Measurements from ENCODE around the gene SERPINF2.
"Not testable (repeated sequence)": the region's sequence is repeated elsewhere in the genome, so short reads cannot be mapped to it uniquely, and the experiment has no call there.

Gene SERPINF2

DNA sequence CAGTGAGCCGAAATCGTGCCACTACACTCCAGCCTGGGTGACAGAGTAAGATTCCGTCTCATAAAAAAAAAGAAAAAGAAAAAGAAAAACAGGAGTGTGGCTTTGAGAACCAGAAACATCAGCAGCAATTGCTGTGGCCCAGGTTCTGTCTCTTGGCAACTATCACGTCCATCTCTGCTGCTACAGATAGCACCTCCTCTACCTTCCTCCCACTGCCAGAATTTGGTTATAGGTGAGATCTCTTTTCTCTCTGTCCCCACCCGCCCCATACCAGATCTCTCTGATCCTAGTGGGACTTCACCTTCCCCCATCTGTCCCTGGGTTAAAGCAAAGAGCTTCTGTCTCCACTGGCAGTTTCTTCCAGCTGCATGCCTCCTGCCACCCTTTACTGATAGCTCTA lies 35.6 kb upstream of the SERPINF2 start:
- Histone ChIP-seq H3K79me2 (ENCODE audit: insufficient read depth, low read length) (no peaks in the 10 kb centered on the region), H3K36me3 (ENCODE audit: insufficient read depth, low read length) (no peaks in the 10 kb centered on the region), H3K9me3 (ENCODE audit: insufficient read depth, low read length, severe bottlenecking) (no peaks in the 10 kb centered on the region), H3K27me3 (ENCODE audit: insufficient read depth, low read length, poor library complexity) (peaks cover 5% of the 10 kb centered on the region), H3K27ac (ENCODE audit: low read length) (no peak overlapping the region), H3K4me1 (ENCODE audit: insufficient read depth, low read length) (no peaks in the 10 kb centered on the region), H3K9ac (ENCODE audit: low read depth, low read length) (no peak overlapping the region), H3K4me3 (ENCODE audit: low read depth in 1 of 2, low read length in 2 of 2) (no peak overlapping the region), H3K4me2 (ENCODE audit: insufficient read depth, low read length) (no peak overlapping the region), H4K20me1 (ENCODE audit: insufficient read depth, low read length) (no peaks in the 10 kb centered on the region), H2AFZ (ENCODE audit: low read depth, low read length) (no peak overlapping the region)
- ATAC-seq (ENCODE audit: insufficient read depth, low read depth) (no peak), DNase-seq (no peak)
- TF ChIP-seq, protein P1, sequence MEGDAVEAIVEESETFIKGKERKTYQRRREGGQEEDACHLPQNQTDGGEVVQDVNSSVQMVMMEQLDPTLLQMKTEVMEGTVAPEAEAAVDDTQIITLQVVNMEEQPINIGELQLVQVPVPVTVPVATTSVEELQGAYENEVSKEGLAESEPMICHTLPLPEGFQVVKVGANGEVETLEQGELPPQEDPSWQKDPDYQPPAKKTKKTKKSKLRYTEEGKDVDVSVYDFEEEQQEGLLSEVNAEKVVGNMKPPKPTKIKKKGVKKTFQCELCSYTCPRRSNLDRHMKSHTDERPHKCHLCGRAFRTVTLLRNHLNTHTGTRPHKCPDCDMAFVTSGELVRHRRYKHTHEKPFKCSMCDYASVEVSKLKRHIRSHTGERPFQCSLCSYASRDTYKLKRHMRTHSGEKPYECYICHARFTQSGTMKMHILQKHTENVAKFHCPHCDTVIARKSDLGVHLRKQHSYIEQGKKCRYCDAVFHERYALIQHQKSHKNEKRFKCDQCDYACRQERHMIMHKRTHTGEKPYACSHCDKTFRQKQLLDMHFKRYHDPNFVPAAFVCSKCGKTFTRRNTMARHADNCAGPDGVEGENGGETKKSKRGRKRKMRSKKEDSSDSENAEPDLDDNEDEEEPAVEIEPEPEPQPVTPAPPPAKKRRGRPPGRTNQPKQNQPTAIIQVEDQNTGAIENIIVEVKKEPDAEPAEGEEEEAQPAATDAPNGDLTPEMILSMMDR (IDR thresholded peaks at IDR 0.05; ENCODE audit: borderline replicate concordance, extremely low read depth, low read length, poor library complexity, severe bottlenecking): no peak
- no peak for TF ChIP-seq EZH2 (IDR thresholded peaks at IDR 0.05; ENCODE audit: borderline replicate concordance, low read depth, low read length, severe bottlenecking)

DNA sequence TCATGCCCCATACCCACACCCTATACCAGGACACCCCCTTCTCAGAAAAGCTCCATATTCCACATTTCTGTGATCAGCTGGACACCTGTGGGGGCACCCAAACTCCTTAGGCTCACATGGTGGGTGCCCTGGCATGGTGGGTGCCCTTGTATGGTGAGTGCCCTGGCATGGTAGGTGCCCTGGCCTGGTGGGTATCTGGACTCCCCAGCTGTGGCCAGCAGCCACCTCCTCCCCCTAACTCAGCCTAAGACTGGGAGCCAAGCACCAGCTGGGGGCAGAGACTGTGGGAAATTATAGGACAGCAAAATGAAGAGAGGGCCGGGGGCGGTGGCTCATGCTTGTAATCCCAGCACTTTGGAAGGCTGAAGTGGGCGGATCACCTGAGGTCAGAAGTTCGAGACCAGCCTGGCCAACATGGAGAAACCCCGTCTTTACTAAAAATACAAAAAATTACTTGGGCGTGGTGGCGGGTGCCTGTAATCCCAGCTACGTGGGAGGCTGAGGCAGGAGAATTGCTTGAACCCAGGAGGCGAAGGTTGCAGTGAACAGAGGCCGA lies 33.8 kb upstream of the SERPINF2 start:
- not testable (repeated sequence) for DNase-seq; H3K36me3 ChIP-seq (ENCODE audit: insufficient read depth, low read length); H3K27ac ChIP-seq (ENCODE audit: low read length); H3K9ac ChIP-seq (ENCODE audit: low read depth, low read length); H4K20me1 ChIP-seq (ENCODE audit: insufficient read depth, low read length); H3K4me3 ChIP-seq (ENCODE audit: low read depth in 1 of 2, low read length in 2 of 2); H3K27me3 ChIP-seq (ENCODE audit: insufficient read depth, low read length, poor library complexity); H3K79me2 ChIP-seq (ENCODE audit: insufficient read depth, low read length); H3K9me3 ChIP-seq (ENCODE audit: insufficient read depth, low read length, severe bottlenecking); ATAC-seq (ENCODE audit: insufficient read depth, low read depth); H3K4me2 ChIP-seq (ENCODE audit: insufficient read depth, low read length); H3K4me1 ChIP-seq (ENCODE audit: insufficient read depth, low read length); H2AFZ ChIP-seq (ENCODE audit: low read depth, low read length)

- no peak overlapping the region for H3K9ac ChIP-seq (ENCODE audit: low read depth, low read length)
- no peak overlapping the region for H3K27ac ChIP-seq (ENCODE audit: low read length)
- TF ChIP-seq, protein P1 (IDR thresholded peaks at IDR 0.05; ENCODE audit: borderline replicate concordance, extremely low read depth, low read length, poor library complexity, severe bottlenecking): no peak
- no peak for TF ChIP-seq EZH2 (IDR thresholded peaks at IDR 0.05; ENCODE audit: borderline replicate concordance, low read depth, low read length, severe bottlenecking)
- no peak overlapping the region for H3K4me3 ChIP-seq (ENCODE audit: low read depth in 1 of 2, low read length in 2 of 2)
- no peaks in the 10 kb centered on the region for H3K9me3 ChIP-seq (ENCODE audit: insufficient read depth, low read length, severe bottlenecking)
- ATAC-seq (ENCODE audit: insufficient read depth, low read depth) (no peak), DNase-seq (no peak)
- H3K79me2 ChIP-seq (ENCODE audit: insufficient read depth, low read length): no peaks in the 10 kb centered on the region
- H4K20me1 ChIP-seq (ENCODE audit: insufficient read depth, low read length): no peaks in the 10 kb centered on the region
- H3K4me2 ChIP-seq (ENCODE audit: insufficient read depth, low read length): no peak overlapping the region
- H3K27me3 ChIP-seq (ENCODE audit: insufficient read depth, low read length, poor library complexity): peaks cover 5% of the 10 kb centered on the region
- H2AFZ ChIP-seq (ENCODE audit: low read depth, low read length): no peak overlapping the region
- H3K4me1 ChIP-seq (ENCODE audit: insufficient read depth, low read length): no peaks in the 10 kb centered on the region
- no peaks in the 10 kb centered on the region for H3K36me3 ChIP-seq (ENCODE audit: insufficient read depth, low read length)
These were observed 33.2 kb upstream of the SERPINF2 start for GRCh38 chr17:1709403-1709951.

DNA sequence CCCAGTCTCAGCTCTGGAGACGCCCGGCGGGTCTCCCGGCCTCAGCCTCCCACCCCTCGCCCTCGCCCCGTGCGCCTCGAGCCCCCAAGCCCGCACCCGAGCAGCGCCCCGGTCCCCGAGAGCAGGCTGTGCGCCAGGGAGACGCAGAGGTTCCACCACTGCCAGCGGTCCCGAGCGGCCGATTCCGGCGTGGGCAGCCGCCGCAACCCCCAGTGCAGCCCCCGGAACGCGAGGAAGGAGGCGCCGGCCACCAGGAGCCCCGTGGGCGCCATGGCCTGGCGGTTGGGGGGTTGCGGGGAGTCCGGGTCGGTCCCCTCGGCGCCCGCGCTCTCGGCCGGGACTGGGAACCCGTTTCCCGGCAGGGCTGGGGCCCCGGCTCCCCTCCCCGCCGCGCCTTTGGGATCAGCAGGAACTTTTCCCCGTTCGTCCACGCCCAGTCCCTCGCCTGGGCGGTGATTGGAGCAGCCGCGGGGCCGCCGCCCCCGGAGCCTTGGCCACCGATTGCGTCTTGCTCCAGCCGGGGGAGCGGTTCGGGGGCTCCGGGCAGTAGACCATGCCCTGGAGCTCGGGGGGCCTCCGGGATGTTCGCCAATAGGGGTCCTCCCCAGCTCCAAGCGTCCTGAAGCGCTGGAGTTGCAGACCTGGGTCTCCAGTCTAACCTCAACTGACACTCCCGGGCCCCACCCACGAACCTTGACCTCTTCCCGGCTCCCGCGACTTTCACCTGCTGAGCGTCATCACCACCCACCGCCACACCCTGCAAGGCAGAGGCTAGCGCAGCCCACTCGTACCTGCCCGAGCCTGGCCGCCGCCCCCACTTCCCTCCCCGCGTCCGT lies 32.5 kb upstream of the SERPINF2 start, which contains the start of gene TLCD2:
Gene TLCD2 (minus strand): TSS at position 407 of the 836 bp plus-strand sequence. CDS start 135 bp downstream, at position 272.
- no peak for DNase-seq

More for the DNA sequence above, 32.5 kb upstream of the SERPINF2 start, which contains the start of gene TLCD2:
- H3K9ac ChIP-seq (ENCODE audit: low read depth, low read length): no peak within 1 kb of the TSS
- no peaks in the 10 kb centered on the region for H3K36me3 ChIP-seq (ENCODE audit: insufficient read depth, low read length)
- peaks cover 3% of the 10 kb centered on the region for H3K4me1 ChIP-seq (ENCODE audit: insufficient read depth, low read length)
- no peak within 1 kb of the TSS for H3K4me3 ChIP-seq (ENCODE audit: low read depth in 1 of 2, low read length in 2 of 2)
- 0 out of 2 replicates have a peak, but pooled peaks cover 2% of the 10 kb centered on the region for H4K20me1 ChIP-seq (ENCODE audit: insufficient read depth, low read length)
- H3K4me2 ChIP-seq (ENCODE audit: insufficient read depth, low read length): no peak within 1 kb of the TSS
- no peak within 1 kb of the TSS for H2AFZ ChIP-seq (ENCODE audit: low read depth, low read length)
- H3K27ac ChIP-seq (ENCODE audit: low read length): no peak within 1 kb of the TSS
- TF ChIP-seq, protein P1 (IDR thresholded peaks at IDR 0.05; ENCODE audit: borderline replicate concordance, extremely low read depth, low read length, poor library complexity, severe bottlenecking): no peak
- no peak for TF ChIP-seq EZH2 (IDR thresholded peaks at IDR 0.05; ENCODE audit: borderline replicate concordance, low read depth, low read length, severe bottlenecking)
- ATAC-seq (ENCODE audit: insufficient read depth, low read depth): no peak
- peaks cover under 1% of the 10 kb centered on the region for H3K27me3 ChIP-seq (ENCODE audit: insufficient read depth, low read length, poor library complexity)
- H3K9me3 ChIP-seq (ENCODE audit: insufficient read depth, low read length, severe bottlenecking): no peaks in the 10 kb centered on the region
- no peaks in the 10 kb centered on the region for H3K79me2 ChIP-seq (ENCODE audit: insufficient read depth, low read length)

Measured in DND-41 (cell line).